Cardiac atrium fibroblast (primary cell): ENCODE results near the gene HEYL. TPM values are rescaled to one million over a fixed set of nuclear protein-coding genes. Genes with fewer than 3 reads are reported as not detected.

Source experiments
- total RNA-seq: library from RNA; depleted of rRNA; stranded (reverse); fragments of >200 nt; gene quantifications from 2 replicates; pipeline ENCODE4 v1.2.3, GENCODE V29; 2015

The HEYL gene
- 2.5 and 8.6 TPM in 2 replicates for total RNA-seq

GRCh38 chr1:39639305-39640130 lies at the start of gene HEYL:
TSS of gene HEYL (minus strand) at chr1:39639643. CDS start at chr1:39639625, 18 bp downstream.

GRCh38 chr1:39671793-39672550 lies 32.5 kb upstream of the HEYL start, which contains the start of gene NT5C1A:
TSS of gene NT5C1A (minus strand) at chr1:39672107. CDS start at chr1:39672038, 69 bp downstream.

Other genes starting within 250 kb of the HEYL start
- gene BMP8A, start 148.0 kb downstream of the HEYL start, total RNA-seq: 0.49 and 0.90 TPM in 2 replicates
- gene PABPC4, start 62.9 kb downstream of the HEYL start, total RNA-seq: 130 and 214 TPM in 2 replicates
- not detected in 2 replicates for gene NT5C1A, start 32.5 kb upstream of the HEYL start, total RNA-seq
- under 0.01 TPM in 1 of 2 replicates, not detected in the other for gene HPCAL4, start 51.8 kb upstream of the HEYL start, total RNA-seq
- 33.2 and 39.0 TPM in 2 replicates for gene PPIE, start 99.2 kb upstream of the HEYL start, total RNA-seq
- gene OXCT2, start 131.7 kb upstream of the HEYL start, total RNA-seq: 2.2 and 2.4 TPM in 2 replicates
- under 0.01 TPM in 1 of 2 replicates, not detected in the other for gene BMP8B, start 149.2 kb upstream of the HEYL start, total RNA-seq
- 9.6 and 11.3 TPM in 2 replicates for gene TRIT1, start 243.9 kb upstream of the HEYL start, total RNA-seq